IPS-18a (cell line): ENCODE data around the gene HNRNPA3.
A peak's percentile ranks its signal among the peaks of the same experiment; 100 is the strongest.
"Not testable (repeated sequence)": the region's sequence is repeated elsewhere in the genome, so short reads cannot be mapped to it uniquely, and the experiment has no call there.

Experiments
- H3K27ac ChIP-seq: one replicate; pipeline ENCODE4 v1.5.1; 2013; ENCODE audit warnings: low read length
- H3K27me3 ChIP-seq: one replicate; pipeline ENCODE4 v1.6.1; 2013; ENCODE audit warnings: mild to moderate bottlenecking, low read length; ENCODE audit not compliant: control insufficient read depth, insufficient read depth
- H3K36me3 ChIP-seq: one replicate; pipeline ENCODE4 v1.6.1; 2013; ENCODE audit warnings: low read depth, low read length; ENCODE audit not compliant: control insufficient read depth
- H3K4me1 ChIP-seq: one replicate; pipeline ENCODE4 v1.6.1; 2013; ENCODE audit warnings: low read depth, low read length; ENCODE audit not compliant: control insufficient read depth
- H3K4me3 ChIP-seq: one replicate; pipeline ENCODE4 v1.5.1; 2013; ENCODE audit warnings: low read length
- H3K9ac ChIP-seq: one replicate; pipeline ENCODE4 v1.6.1; 2013; ENCODE audit warnings: mild to moderate bottlenecking, low read length, moderate library complexity
- H3K9me3 ChIP-seq: one replicate; pipeline ENCODE4 v1.6.1; 2013; ENCODE audit warnings: low read depth, low read length; ENCODE audit not compliant: control insufficient read depth

The HNRNPA3 gene

GRCh38 chr2:177193240-177193639 is 19.4 kb upstream of the HNRNPA3 start:
- no peaks in the 10 kb centered on the region for H3K27me3 ChIP-seq
- no peak overlapping the region for H3K9ac ChIP-seq
- no peaks in the 10 kb centered on the region for H3K9me3 ChIP-seq
- no peaks in the 10 kb centered on the region for H3K36me3 ChIP-seq
- H3K4me1 ChIP-seq = no peaks in the 10 kb centered on the region
- H3K4me3 ChIP-seq = no peak overlapping the region
- H3K27ac ChIP-seq = no peak overlapping the region

GRCh38 chr2:177195194-177195593 is 17.4 kb upstream of the HNRNPA3 start:
- no peaks in the 10 kb centered on the region for H3K4me1 ChIP-seq
- no peaks in the 10 kb centered on the region for H3K36me3 ChIP-seq
- no peak overlapping the region for H3K27ac ChIP-seq
- no peaks in the 10 kb centered on the region for H3K9me3 ChIP-seq
- H3K27me3 ChIP-seq = no peaks in the 10 kb centered on the region
- H3K9ac ChIP-seq = no peak overlapping the region
- no peak overlapping the region for H3K4me3 ChIP-seq

- H3K9me3 ChIP-seq, H3K36me3 ChIP-seq, H3K9ac ChIP-seq, H3K4me3 ChIP-seq, H3K27me3 ChIP-seq, H3K27ac ChIP-seq: not testable (repeated sequence)
- peaks cover 13% of the 10 kb centered on the region for H3K4me1 ChIP-seq
Observed at GRCh38 chr2:177200419-177200818, 12.2 kb upstream of the HNRNPA3 start.

- Histone ChIP-seq H3K9me3 (no peaks in the 10 kb centered on the region), H3K9ac (no peak overlapping the region), H3K27ac (no peak overlapping the region), H3K27me3 (peaks cover 7% of the 10 kb centered on the region), H3K4me3 (no peak overlapping the region), H3K36me3 (no peaks in the 10 kb centered on the region), H3K4me1 (peaks cover 13% of the 10 kb centered on the region)
Observed at GRCh38 chr2:177201919-177202346, 10.7 kb upstream of the HNRNPA3 start.

GRCh38 chr2:177204417-177204816 is 8.2 kb upstream of the HNRNPA3 start:
- Histone ChIP-seq H3K36me3 (no peaks in the 10 kb centered on the region), H3K27me3 (peaks cover 7% of the 10 kb centered on the region), H3K4me1 (peaks cover 13% of the 10 kb centered on the region), H3K9me3 (no peaks in the 10 kb centered on the region), H3K4me3 (peak overlapping the region; percentile 11), H3K27ac (no peak overlapping the region), H3K9ac (no peak overlapping the region)

- Histone ChIP-seq H3K36me3 (no peaks in the 10 kb centered on the region), H3K4me1 (peaks cover 20% of the 10 kb centered on the region), H3K27me3 (peaks cover 7% of the 10 kb centered on the region), H3K9me3 (no peaks in the 10 kb centered on the region), H3K4me3 (no peak overlapping the region), H3K9ac (no peak overlapping the region), H3K27ac (no peak overlapping the region)
Observed at GRCh38 chr2:177207101-177207500, 5.5 kb upstream of the HNRNPA3 start.

- peak overlapping the region; percentile 77 for H3K27ac ChIP-seq
- H3K27me3 ChIP-seq = no peaks in the 10 kb centered on the region
- H3K9ac ChIP-seq = peak overlapping the region; percentile 90
- peaks cover 23% of the 10 kb centered on the region for H3K36me3 ChIP-seq
- H3K9me3 ChIP-seq = no peaks in the 10 kb centered on the region
- H3K4me3 ChIP-seq = peak overlapping the region; percentile 82
- H3K4me1 ChIP-seq = peaks cover 9% of the 10 kb centered on the region
Observed at GRCh38 chr2:177211169-177211568, 1.4 kb upstream of the HNRNPA3 start.

- no peaks in the 10 kb centered on the region for H3K27me3 ChIP-seq
- H3K4me1 ChIP-seq = peaks cover 9% of the 10 kb centered on the region
- H3K9ac ChIP-seq = peak overlapping the region; percentile 90
- peaks cover 28% of the 10 kb centered on the region for H3K36me3 ChIP-seq
- peak overlapping the region; percentile 77 for H3K27ac ChIP-seq
- no peaks in the 10 kb centered on the region for H3K9me3 ChIP-seq
- H3K4me3 ChIP-seq = peak overlapping the region; percentile 82
Observed at GRCh38 chr2:177211576-177212105, 953 bp upstream of the HNRNPA3 start.

- H3K9ac ChIP-seq = peak overlapping the region; percentile 100
- no peaks in the 10 kb centered on the region for H3K27me3 ChIP-seq
- peaks cover 43% of the 10 kb centered on the region for H3K36me3 ChIP-seq
- no peaks in the 10 kb centered on the region for H3K9me3 ChIP-seq
- H3K27ac ChIP-seq = peak overlapping the region; percentile 98
- H3K4me1 ChIP-seq = peaks cover 13% of the 10 kb centered on the region
- H3K4me3 ChIP-seq = peak overlapping the region; percentile 100
Observed at GRCh38 chr2:177212891-177213856, 580 bp downstream of the HNRNPA3 start.

GRCh38 chr2:177217247-177217843 is 4.8 kb downstream of the HNRNPA3 start:
- H3K36me3 ChIP-seq = peaks cover 82% of the 10 kb centered on the region
- H3K9me3 ChIP-seq = no peaks in the 10 kb centered on the region
- peaks cover 6% of the 10 kb centered on the region for H3K4me1 ChIP-seq
- H3K27me3 ChIP-seq = no peaks in the 10 kb centered on the region
- no peak overlapping the region for H3K4me3 ChIP-seq
- H3K9ac ChIP-seq = no peak overlapping the region
- no peak overlapping the region for H3K27ac ChIP-seq

- peaks cover 76% of the 10 kb centered on the region for H3K36me3 ChIP-seq
- H3K4me3 ChIP-seq, H3K9ac ChIP-seq, H3K4me1 ChIP-seq, H3K9me3 ChIP-seq, H3K27ac ChIP-seq, H3K27me3 ChIP-seq: not testable (repeated sequence)
Observed at GRCh38 chr2:177219787-177220186, 7.2 kb downstream of the HNRNPA3 start.
